Adrenal gland (tissue), 5 donors: ENCODE data around the gene CRYBB1.

ENCODE experiments used
- POLR2A ChIP-seq, 2 donors: fragments of 450-650 bp; IDR thresholded peaks; one replicate each; pipeline ENCODE4 v1.6.1; 2017; ENCODE audit warnings: antibody characterized with exemption in 2 of 2, mild to moderate bottlenecking in 2 of 2, moderate library complexity in 1 of 2
- TF ChIP-seq, protein P1 (sequence below), 6 experiments: fragments of 450-650 bp in 4 of 6; fragments of 200-600 bp in 2 of 6; sonication (generic) in 1 of 6; IDR thresholded peaks; 1 replicate in 5 of 6; 2 replicates in 1 of 6; pipeline versions ENCODE4 v1.5.1 to v1.8.0; 2016 to 2021; ENCODE audit warnings: antibody characterized with exemption in 6 of 6, mild to moderate bottlenecking in 2 of 6, moderate library complexity in 1 of 6
- donor health status: DM: no; HTN: no; CAD: no.

DNA sequence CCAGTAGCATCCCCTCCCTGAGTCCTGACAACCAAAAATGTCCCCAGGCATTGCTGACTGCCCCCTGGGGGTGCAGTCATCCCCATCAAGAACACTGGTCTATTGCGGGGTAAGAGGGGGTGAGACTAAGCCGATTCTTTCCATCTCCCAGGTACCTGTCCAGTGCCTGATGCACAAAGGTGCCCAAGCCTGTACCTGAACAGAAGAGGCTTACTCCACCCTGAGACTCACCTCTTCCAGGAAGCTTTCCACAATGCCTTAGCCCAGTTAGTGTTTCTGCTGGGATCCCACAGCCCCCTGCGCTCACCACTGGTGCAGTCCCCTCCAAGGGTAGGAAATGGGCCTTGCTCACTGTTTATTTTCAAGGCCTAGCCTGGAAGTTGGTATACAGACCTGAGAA, 50.8 kb downstream of the CRYBB1 start:
- TF ChIP-seq, protein P1, sequence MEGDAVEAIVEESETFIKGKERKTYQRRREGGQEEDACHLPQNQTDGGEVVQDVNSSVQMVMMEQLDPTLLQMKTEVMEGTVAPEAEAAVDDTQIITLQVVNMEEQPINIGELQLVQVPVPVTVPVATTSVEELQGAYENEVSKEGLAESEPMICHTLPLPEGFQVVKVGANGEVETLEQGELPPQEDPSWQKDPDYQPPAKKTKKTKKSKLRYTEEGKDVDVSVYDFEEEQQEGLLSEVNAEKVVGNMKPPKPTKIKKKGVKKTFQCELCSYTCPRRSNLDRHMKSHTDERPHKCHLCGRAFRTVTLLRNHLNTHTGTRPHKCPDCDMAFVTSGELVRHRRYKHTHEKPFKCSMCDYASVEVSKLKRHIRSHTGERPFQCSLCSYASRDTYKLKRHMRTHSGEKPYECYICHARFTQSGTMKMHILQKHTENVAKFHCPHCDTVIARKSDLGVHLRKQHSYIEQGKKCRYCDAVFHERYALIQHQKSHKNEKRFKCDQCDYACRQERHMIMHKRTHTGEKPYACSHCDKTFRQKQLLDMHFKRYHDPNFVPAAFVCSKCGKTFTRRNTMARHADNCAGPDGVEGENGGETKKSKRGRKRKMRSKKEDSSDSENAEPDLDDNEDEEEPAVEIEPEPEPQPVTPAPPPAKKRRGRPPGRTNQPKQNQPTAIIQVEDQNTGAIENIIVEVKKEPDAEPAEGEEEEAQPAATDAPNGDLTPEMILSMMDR (IDR thresholded peaks at IDR 0.05), result no peak
- no peak for TF ChIP-seq POLR2A (IDR thresholded peaks at IDR 0.05)
